HG03469 (cell line): ENCODE data around the gene C3orf52.

Experiments used
- ATAC-seq: cut with Tn5 transposase; IDR thresholded peaks from one replicate; pipeline ENCODE4 v1.9.1; 2021; ENCODE audit warnings: mild to moderate bottlenecking, moderate library complexity, moderate number of reproducible peaks; ENCODE audit not compliant: unreplicated experiment

Gene C3orf52

DNA sequence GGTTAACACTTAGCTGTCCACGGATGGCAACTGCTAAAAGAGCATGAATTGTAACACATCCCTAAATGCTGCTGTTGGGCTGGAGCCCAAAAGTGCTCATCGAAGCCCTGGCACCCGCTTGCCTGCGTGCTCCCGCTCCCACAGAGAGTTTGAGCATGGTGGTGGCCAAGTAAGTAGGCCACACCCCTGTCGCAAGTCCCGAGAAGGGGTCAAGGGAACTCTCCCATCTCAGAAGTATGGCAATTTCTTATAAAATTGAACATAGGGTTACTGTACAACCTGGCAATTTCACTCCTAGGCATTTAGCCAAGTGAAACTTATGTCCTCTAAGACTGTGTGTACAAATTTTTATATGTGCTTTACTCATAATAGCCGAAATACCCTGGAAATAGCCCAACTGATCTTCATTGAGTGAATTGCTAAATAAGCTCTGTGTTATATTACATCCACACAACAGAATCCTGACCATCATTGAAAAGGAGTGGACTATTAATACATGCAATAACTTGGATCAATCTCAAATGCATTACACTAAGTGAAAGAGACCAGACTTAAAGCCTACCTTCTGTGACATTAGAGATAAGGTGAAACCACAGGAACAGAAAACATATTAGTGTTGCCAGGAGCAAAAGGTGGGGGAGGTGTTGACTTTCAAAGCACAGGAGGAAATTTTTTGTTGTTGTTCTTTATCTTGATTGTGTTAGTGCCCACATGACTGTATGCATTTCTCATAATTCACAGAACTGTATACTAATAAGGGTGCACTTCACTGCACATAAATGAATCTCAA lies 48.3 kb downstream of the C3orf52 start:
- no peak for ATAC-seq

DNA sequence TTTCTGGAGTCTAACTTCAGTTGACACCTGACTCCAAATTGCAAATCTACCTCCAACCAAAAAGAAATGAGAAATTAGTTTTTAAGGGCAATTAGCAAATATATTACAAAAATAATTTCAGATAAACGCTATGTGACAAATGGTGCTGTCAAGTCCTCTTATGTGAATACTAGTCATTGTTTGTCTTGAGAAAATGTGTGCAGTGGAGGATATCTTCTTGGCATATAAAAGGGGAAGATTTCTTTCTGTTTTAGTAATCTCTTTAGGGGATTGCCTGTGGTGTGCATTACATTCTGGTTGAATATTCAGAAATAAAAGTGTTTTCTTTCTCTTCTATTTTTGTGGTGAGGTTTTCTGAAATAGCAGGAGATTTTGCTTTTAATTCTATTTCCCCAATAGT lies 49.9 kb downstream of the C3orf52 start:
- no peak for ATAC-seq

DNA sequence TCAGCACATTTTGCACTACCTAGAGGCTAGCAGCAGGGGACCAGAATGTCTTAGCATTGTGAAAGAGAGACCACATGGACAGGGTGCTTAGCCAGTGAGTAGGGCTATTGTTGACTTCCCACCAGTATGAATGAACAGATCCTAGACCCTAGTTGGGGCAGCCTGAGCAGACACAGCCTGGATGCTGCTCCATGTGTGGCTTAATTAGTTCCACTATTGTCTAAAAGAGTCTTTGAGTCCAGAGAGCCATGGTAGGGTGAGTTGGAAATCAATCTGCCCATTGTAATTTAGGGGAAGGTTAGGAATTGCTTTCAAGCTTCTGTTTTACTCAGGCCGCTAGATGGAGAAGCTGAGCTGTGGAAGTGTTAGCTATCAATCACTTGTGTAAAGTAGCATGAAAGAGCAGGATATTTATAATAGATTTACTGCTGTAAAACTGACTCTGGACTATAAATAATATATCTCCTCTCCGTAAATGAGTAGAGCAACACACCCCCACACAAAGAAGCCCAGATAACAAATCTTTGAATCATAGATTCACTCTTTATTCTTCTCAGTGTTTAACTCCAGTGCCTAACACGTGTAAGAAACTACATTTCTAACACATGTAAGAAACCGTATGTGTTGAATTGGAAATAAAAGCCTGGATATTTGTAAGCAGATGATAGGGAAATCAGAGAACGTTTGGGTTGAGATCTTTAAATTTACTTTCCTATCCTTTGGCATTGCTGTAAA lies 50.9 kb downstream of the C3orf52 start:
- no peak for ATAC-seq

DNA sequence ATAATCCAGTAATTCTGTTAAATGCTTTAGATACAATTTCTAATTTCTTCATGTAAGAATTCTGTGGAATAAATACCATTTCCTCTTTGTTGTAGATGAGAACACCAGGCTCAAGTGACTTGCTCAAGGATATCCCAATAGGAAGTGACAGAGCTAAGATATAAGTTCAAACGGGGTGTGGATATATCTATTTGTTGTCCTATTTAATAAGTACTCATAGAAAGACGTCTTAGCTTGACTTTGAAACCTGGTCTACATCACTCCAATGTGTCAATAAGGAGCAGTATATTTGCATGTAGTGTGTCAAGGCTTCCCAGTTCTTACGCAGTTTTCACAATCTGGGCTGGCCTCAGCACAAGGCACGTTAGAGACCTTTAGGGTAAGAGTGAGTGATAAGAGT lies 51.6 kb downstream of the C3orf52 start:
- ATAC-seq, result no peak

DNA sequence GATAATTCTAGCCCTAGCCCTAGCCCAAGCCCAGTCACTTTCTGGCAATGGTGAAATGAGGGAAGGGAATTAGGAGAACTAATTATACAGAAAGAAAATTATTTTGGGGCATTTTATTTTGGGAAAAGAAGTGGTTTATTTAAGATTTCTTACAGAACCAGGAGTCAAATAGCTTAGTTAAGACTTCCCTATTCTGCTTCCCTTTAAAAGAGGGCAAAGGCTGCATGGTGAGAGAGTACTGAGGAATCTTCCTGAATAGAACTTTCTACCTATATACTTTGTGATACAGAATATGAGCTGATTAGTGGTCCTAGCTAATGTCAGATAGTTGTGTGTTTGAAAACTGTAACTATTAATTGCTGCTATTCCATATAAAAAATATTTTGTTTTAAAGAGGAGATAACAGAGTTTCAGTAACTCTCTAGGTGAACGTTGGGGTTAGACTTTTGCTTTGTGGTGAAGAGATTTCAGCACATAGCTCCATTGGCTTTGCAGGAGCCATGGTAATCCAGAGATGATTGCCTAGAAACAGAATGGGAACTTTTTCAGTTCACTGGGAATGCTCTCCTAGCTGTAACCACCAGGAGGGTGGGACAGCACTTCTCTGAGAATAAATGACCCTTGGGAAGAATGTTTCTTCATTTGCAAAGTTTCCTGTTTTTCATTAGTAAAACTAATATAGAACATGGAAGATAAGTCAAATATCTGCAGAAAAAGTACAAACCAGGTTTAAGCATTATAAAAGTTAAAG lies 52.2 kb downstream of the C3orf52 start:
- no peak for ATAC-seq

DNA sequence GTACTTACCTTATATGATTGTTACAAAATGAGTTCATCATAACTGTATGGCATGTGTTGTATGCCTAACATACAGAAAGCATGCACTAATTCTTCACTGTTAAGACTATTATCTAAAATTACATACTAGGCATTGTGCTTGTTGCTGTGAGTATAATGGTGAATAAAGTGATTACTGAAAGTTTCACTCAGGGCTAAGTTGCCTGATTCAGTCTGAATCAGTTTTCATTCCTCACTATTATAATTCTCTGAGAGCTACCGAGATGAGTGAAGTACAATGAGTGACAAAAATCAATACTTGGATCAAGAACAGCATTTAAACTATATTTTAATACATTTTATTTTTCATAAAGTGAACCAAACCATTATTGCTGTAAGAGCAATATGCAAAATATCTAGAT lies 54.4 kb downstream of the C3orf52 start:
- ATAC-seq, result no peak

DNA sequence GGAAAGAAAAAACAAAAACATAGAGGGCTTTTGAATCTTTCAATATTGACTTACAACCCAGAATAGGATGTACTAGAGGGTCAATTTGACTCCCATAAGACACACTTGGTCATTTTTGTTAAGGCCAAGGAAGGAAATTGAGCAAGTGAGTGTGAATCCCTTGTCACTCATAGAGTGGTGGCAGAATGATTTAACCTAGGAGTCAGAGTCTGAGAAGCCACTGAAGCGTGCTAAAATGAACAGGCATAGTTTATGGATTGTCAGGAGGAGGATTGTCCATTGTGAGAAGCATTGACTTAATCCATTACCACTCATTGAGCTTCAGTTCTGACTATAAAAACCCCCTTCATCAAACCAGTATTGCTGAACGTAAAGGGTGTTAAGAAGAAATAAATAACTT lies 55.1 kb downstream of the C3orf52 start:
- ATAC-seq, result no peak

DNA sequence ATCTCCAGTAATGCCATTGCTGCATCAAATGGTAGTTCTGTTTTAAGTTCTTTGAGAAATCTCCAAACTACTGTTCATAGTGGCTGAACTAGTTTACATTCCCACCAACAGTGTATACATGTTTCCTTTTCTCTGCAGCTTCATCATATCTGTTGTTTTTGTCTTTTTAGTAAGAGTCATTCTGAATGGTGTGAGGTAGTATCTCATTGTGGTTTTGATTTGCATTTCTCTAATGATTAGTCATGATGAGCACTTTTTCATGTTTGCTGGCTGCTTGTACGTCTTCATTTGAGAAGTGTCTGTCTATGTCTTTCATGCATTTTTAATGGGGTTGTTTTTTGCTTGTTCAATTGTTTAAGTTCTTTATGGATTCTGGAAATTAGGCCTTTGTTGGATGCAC lies 57.1 kb downstream of the C3orf52 start:
- peak; percentile 60 for ATAC-seq

DNA sequence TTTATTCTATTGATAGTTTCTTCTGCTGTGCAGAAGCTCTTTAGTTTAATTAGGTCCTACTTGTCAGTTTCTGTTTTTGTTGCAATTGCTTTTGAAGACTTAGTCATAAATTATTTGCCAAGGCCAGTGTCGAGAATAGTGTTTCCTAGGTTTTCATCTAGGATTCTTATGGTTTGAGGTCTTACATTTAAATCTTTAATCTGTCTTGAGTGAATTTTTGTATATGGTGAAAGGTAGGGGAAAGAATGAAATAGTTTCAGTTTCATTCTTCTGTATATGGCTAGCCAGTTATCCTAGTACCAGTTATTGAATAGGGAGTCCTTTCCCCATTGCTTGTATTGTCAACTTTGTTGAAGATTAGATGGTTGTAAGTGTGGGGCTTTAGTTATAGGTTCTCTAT lies 57.5 kb downstream of the C3orf52 start:
- ATAC-seq, result no peak

DNA sequence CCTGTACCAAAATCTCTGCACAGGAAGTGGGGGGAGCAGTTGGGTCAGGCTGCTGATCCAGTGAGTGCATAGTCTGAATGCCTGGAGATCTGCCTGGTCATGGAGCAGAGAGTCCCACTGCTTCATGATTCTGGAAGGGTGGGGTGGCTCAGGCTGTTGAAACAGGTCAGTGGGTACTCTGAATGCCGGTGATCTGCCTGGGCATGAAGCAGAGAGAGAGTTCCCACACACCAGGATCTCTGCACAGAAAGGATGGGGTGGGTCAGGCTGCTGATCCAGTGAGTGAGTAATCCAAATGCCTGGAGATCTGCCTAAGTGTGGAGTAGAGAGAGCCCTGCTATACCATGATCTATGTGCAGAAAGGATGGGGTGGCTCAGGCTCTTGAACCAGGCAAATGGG lies 62.9 kb downstream of the C3orf52 start:
- no peak for ATAC-seq

DNA sequence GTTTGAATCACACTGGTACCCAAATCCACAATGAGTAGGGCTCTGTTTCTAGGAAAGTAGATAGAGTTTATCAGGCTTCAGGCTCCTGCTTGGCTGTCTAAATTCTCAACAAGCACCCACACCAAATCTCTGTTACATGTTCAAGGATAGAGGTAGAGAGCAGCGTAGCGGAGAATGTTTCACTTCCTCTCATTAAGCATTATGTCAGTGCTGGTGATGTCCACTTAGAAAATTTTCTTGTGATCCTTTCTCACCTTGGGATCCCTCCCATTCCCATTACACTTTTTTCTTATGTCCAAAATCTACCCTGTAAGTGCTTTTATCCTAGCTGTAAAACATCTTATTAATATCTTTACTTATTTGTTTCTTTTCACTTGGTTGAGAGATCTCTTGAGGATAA lies 81.6 kb downstream of the C3orf52 start:
- peak; percentile 89 for ATAC-seq
